Naive thymus-derived CD4-positive, alpha-beta T cell (primary cell): ENCODE results near the gene RCSD1. TPM values are rescaled to one million over a fixed set of nuclear protein-coding genes. Genes with fewer than 3 reads are reported as not detected.

Source experiments
- ATAC-seq: fragments of 150-1000 bp; cut with Tn5 transposase; 2 replicates; pipeline ENCODE4 v1.10.0; 2021; ENCODE audit warnings: mild to moderate bottlenecking, moderate library complexity
- CTCF ChIA-PET: fragments of 350-600 bp; sonication (Branson Sonifier 250); formaldehyde crosslinking; loops from one replicate; lab custom pipeline; 2021; ENCODE audit warnings: antibody characterized with exemption; lab: Charles Lee
- POLR2A ChIA-PET: fragments of 350-600 bp; sonication (Branson Sonifier 250); formaldehyde crosslinking; loops from one replicate; lab custom pipeline; 2021; ENCODE audit warnings: antibody characterized with exemption, inconsistent platforms; lab: Charles Lee
- DNase-seq, 9 donors: peaks; one replicate each; pipeline versions ENCODE4 v3.0.0 to v3.0.0-alpha.2; 2020 to 2022; ENCODE audit warnings: mixed read lengths in 1 of 9
- H3K27ac ChIP-seq: one replicate; pipeline ENCODE4 v1.7.0; 2013; ENCODE audit warnings: mild to moderate bottlenecking, low read depth, low read length, moderate library complexity
- H3K27me3 ChIP-seq, 2 donors: one replicate each; pipeline ENCODE4 v1.7.0; 2013; ENCODE audit warnings: low read length in 2 of 2, mild to moderate bottlenecking in 2 of 2, moderate library complexity in 2 of 2; ENCODE audit not compliant: control insufficient read depth in 2 of 2, insufficient read depth in 2 of 2
- H3K36me3 ChIP-seq, 3 experiments: 1 replicate in 2 of 3; 2 replicates in 1 of 3; pipeline ENCODE4 v1.7.0; 2013; ENCODE audit warnings: low read length in 3 of 3, mild to moderate bottlenecking in 3 of 3, moderate library complexity in 1 of 3; ENCODE audit not compliant: insufficient read depth in 3 of 3, control insufficient read depth in 2 of 3
- H3K4me1 ChIP-seq, 2 donors: one replicate each; pipeline ENCODE4 v1.7.0; 2013; ENCODE audit warnings: low read length in 2 of 2, mild to moderate bottlenecking in 2 of 2, moderate library complexity in 1 of 2; ENCODE audit not compliant: control insufficient read depth in 2 of 2, insufficient read depth in 2 of 2
- H3K4me3 ChIP-seq: 2 replicates; pipeline ENCODE4 v1.7.0; 2013; ENCODE audit warnings: mild to moderate bottlenecking, low read length
- H3K9me3 ChIP-seq, 3 experiments: 1 replicate in 2 of 3; 2 replicates in 1 of 3; pipeline ENCODE4 v1.7.0; 2013; ENCODE audit warnings: low read length in 3 of 3; ENCODE audit not compliant: control insufficient read depth in 2 of 3
- H3K27ac Mint-ChIP-seq, 9 donors: one replicate each; pipeline ENCODE4 v1.8.0; 2020 to 2022; ENCODE audit warnings: mixed read lengths in 9 of 9, mild to moderate bottlenecking in 8 of 9, moderate library complexity in 5 of 9, inconsistent platforms in 2 of 9
- H3K27me3 Mint-ChIP-seq, 5 donors: one replicate each; pipeline ENCODE4 v1.8.0; 2021 to 2022; ENCODE audit warnings: mixed read lengths in 5 of 5, mild to moderate bottlenecking in 1 of 5
- H3K36me3 Mint-ChIP-seq, 5 donors: one replicate each; pipeline ENCODE4 v1.8.0; 2020 to 2022; ENCODE audit warnings: mixed read lengths in 5 of 5, mild to moderate bottlenecking in 3 of 5, inconsistent platforms in 1 of 5
- H3K4me1 Mint-ChIP-seq, 7 donors: one replicate each; pipeline ENCODE4 v1.8.0; 2020 to 2022; ENCODE audit warnings: mixed read lengths in 7 of 7, mild to moderate bottlenecking in 3 of 7, inconsistent platforms in 1 of 7
- H3K4me3 Mint-ChIP-seq, 10 donors: one replicate each; pipeline ENCODE4 v1.8.0; 2020 to 2022; ENCODE audit warnings: mild to moderate bottlenecking in 10 of 10, mixed read lengths in 10 of 10, moderate library complexity in 6 of 10, inconsistent platforms in 2 of 10
- H3K9me3 Mint-ChIP-seq, 11 donors: one replicate each; pipeline ENCODE4 v1.8.0; 2020 to 2022; ENCODE audit warnings: mixed read lengths in 11 of 11, mild to moderate bottlenecking in 4 of 11, inconsistent platforms in 1 of 11, moderate library complexity in 1 of 11
- intact Hi-C, 2 donors: fragments of 100-400 bp; cut with micrococcal nuclease; formaldehyde crosslinking; loops; one replicate each; pipeline ENCODE4 v1.15.1; 2023
- polyA plus RNA-seq, 2 donors: library from polyadenylated mRNA; unstranded; fragments of 300-500 nt; fragmentation: Illumina TruSeq; gene quantifications; one replicate each; pipeline ENCODE4 v1.2.3, GENCODE V29; 2021
- total RNA-seq, 6 experiments: library from RNA in 5 of 6; stranded (reverse) in 5 of 6; gene quantifications; 1 replicate in 5 of 6; 2 replicates in 1 of 6; pipeline ENCODE4 v1.2.3 and lab custom pipeline; 2021 to 2026

The RCSD1 gene
- total RNA-seq (100 to 1,000 TPM in 4 of 5 experiments, 10 to 100 TPM in 1; 75.0 to 153 (median 140) TPM), polyA plus RNA-seq (100 to 1,000 TPM in 1 of 2 donors, 10 to 100 TPM in 1; 94.7 to 135 TPM), total RNA-seq (lab: John Stamatoyannopoulos, UW) (155 reads per million, percentile 90 among the genes with 10 or more reads in this experiment)

- H3K27ac ChIP-seq: peak within 1 kb of the TSS; percentile 94
- H3K27me3 ChIP-seq: no peaks in the 10 kb centered on the region
- intact Hi-C loops: loop anchor here (1.0 to 10.0 kb wide), 8 partner anchors 7 to 1739 kb away; partner anchors contain the start of genes BLZF1 (in 1 of the 2), CREG1 (in 1 of the 2), DCAF6 (in 1 of the 2) and MPC2 (in 1 of the 2)
- no peaks in the 10 kb centered on the region for H3K9me3 ChIP-seq
- Mint-ChIP-seq H3K9me3 (peaks cover 3 to 17% (median 8%) of the 10 kb centered on the region in 11 donors), H3K36me3 (peaks cover 13 to 51% (median 20%) of the 10 kb centered on the region in 5 donors), H3K27ac (peak within 1 kb of the TSS; percentile 85 to 98 (median 97)), H3K27me3 (no peaks in the 10 kb centered on the region), H3K4me1 (peaks cover 61 to 79% (median 74%) of the 10 kb centered on the region in 7 donors), H3K4me3 (peak within 1 kb of the TSS; percentile 82 to 99 (median 95))
- CTCF ChIA-PET: interaction anchor here (1.2 to 9.8 kb wide), 5 partner anchors 13 to 58 kb away, joined by 4 to 283 read pairs (median 11); no protein-coding TSS in a partner anchor
- H3K4me1 ChIP-seq: peaks cover 63 to 65% of the 10 kb centered on the region in 2 donors
- POLR2A ChIA-PET: interaction anchor here (0.9 to 16.0 kb wide), 6 partner anchors 7 to 305 kb away, joined by 4 to 276 read pairs (median 22); no protein-coding TSS in a partner anchor
- H3K4me3 ChIP-seq: peak within 1 kb of the TSS; percentile 73
- H3K36me3 ChIP-seq: peaks cover 0 to 5% (median 4%) of the 10 kb centered on the region in 3 experiments
- ATAC-seq (peak; percentile 50), DNase-seq (peak in 8 of 9 donors; percentile 37 to 83 (median 40))
Observed at GRCh38 chr1:167629681-167630567, at the start of gene RCSD1. RCSD1 (plus strand) TSS chr1:167630232; CDS start chr1:167630424, 192 bp downstream.

GRCh38 chr1:167582064-167582463 lies 48.0 kb upstream of the RCSD1 start:
- intact Hi-C loops: no loop called here
- Mint-ChIP-seq H3K4me1 (no peaks in the 10 kb centered on the region), H3K4me3 (no peak overlapping the region), H3K36me3 (no peaks in the 10 kb centered on the region), H3K9me3 (peaks cover 0 to 2% (median 0%) of the 10 kb centered on the region in 11 donors), H3K27ac (no peak overlapping the region), H3K27me3 (peaks cover 0 to 16% (median 0%) of the 10 kb centered on the region in 5 donors)
- no peaks in the 10 kb centered on the region for H3K9me3 ChIP-seq
- DNase-seq (no peak), ATAC-seq (no peak)
- no peaks in the 10 kb centered on the region for H3K4me1 ChIP-seq
- no peaks in the 10 kb centered on the region for H3K27me3 ChIP-seq
- no peaks in the 10 kb centered on the region for H3K36me3 ChIP-seq
- CTCF ChIA-PET: no interaction called here
- POLR2A ChIA-PET: no interaction called here
- no peak overlapping the region for H3K4me3 ChIP-seq
- no peak overlapping the region for H3K27ac ChIP-seq

GRCh38 chr1:167582722-167583121 lies 47.3 kb upstream of the RCSD1 start:
- Histone ChIP-seq H3K27ac (no peak overlapping the region), H3K4me1 (no peaks in the 10 kb centered on the region), H3K9me3 (no peaks in the 10 kb centered on the region), H3K36me3 (no peaks in the 10 kb centered on the region), H3K4me3 (no peak overlapping the region), H3K27me3 (no peaks in the 10 kb centered on the region)
- intact Hi-C loops: no loop called here
- Mint-ChIP-seq H3K27ac (no peak overlapping the region), H3K9me3 (peaks cover 0 to 2% (median 0%) of the 10 kb centered on the region in 11 donors), H3K4me1 (no peaks in the 10 kb centered on the region), H3K36me3 (no peaks in the 10 kb centered on the region), H3K27me3 (peaks cover 0 to 12% (median 0%) of the 10 kb centered on the region in 5 donors), H3K4me3 (no peak overlapping the region)
- POLR2A ChIA-PET: no interaction called here
- no peak for DNase-seq
- no peak for ATAC-seq
- CTCF ChIA-PET: no interaction called here

GRCh38 chr1:167584581-167584980 lies 45.5 kb upstream of the RCSD1 start:
- no peak overlapping the region for H3K4me3 Mint-ChIP-seq
- Histone ChIP-seq H3K27ac (no peak overlapping the region), H3K9me3 (no peaks in the 10 kb centered on the region), H3K36me3 (no peaks in the 10 kb centered on the region), H3K27me3 (no peaks in the 10 kb centered on the region), H3K4me3 (no peak overlapping the region), H3K4me1 (no peaks in the 10 kb centered on the region)
- H3K4me1 Mint-ChIP-seq: peaks cover 0 to 4% (median 0%) of the 10 kb centered on the region in 7 donors
- no peaks in the 10 kb centered on the region for H3K36me3 Mint-ChIP-seq
- intact Hi-C loops: no loop called here
- CTCF ChIA-PET: interaction anchor here (0.7 to 1.1 kb wide), 3 partner anchors 31 to 211 kb away, joined by 3 to 5 read pairs (median 3); partner anchors contain the start of gene CREG1
- DNase-seq (no peak), ATAC-seq (no peak)
- H3K27ac Mint-ChIP-seq: no peak overlapping the region
- peaks cover 0 to 2% (median 0%) of the 10 kb centered on the region in 11 donors for H3K9me3 Mint-ChIP-seq
- peaks cover 0 to 5% (median 0%) of the 10 kb centered on the region in 5 donors for H3K27me3 Mint-ChIP-seq
- POLR2A ChIA-PET: interaction anchor here (0.5 kb wide), 1 partner anchor 345 kb away, joined by 3 read pairs; no protein-coding TSS in a partner anchor

- Histone ChIP-seq H3K4me1 (no peaks in the 10 kb centered on the region), H3K9me3 (no peaks in the 10 kb centered on the region), H3K27me3 (no peaks in the 10 kb centered on the region), H3K27ac (no peak overlapping the region), H3K4me3 (no peak overlapping the region), H3K36me3 (no peaks in the 10 kb centered on the region)
- ChIA-PET POLR2A (interaction anchor here (0.6 kb wide), 1 partner anchor 702 kb away, joined by 4 read pairs; no protein-coding TSS in a partner anchor), CTCF (interaction anchor here (0.9 to 1.0 kb wide), 2 partner anchors 29 to 101 kb away, joined by 3 to 4 read pairs; no protein-coding TSS in a partner anchor)
- peaks cover 0 to 4% (median 0%) of the 10 kb centered on the region in 7 donors for H3K4me1 Mint-ChIP-seq
- H3K27me3 Mint-ChIP-seq: peaks cover 0 to 6% (median 0%) of the 10 kb centered on the region in 5 donors
- ATAC-seq: no peak
- intact Hi-C loops: no loop called here
- H3K4me3 Mint-ChIP-seq: no peak overlapping the region
- H3K27ac Mint-ChIP-seq: peak overlapping the region in 1 of 9 donors; percentile 41
- peaks cover 0 to 2% (median 0%) of the 10 kb centered on the region in 5 donors for H3K36me3 Mint-ChIP-seq
- no peak for DNase-seq
- H3K9me3 Mint-ChIP-seq: peaks cover 0 to 4% (median 0%) of the 10 kb centered on the region in 11 donors
Observed at GRCh38 chr1:167587342-167587741, 42.7 kb upstream of the RCSD1 start.

- Mint-ChIP-seq H3K4me3 (no peak overlapping the region), H3K9me3 (peaks cover 0 to 4% (median 0%) of the 10 kb centered on the region in 11 donors), H3K27me3 (peaks cover 0 to 9% (median 0%) of the 10 kb centered on the region in 5 donors), H3K36me3 (peaks cover 0 to 4% (median 0%) of the 10 kb centered on the region in 5 donors), H3K4me1 (peaks cover 0 to 4% (median 0%) of the 10 kb centered on the region in 7 donors), H3K27ac (no peak overlapping the region)
- H3K4me3 ChIP-seq: no peak overlapping the region
- H3K27me3 ChIP-seq: no peaks in the 10 kb centered on the region
- intact Hi-C loops: no loop called here
- ATAC-seq (no peak), DNase-seq (no peak)
- ChIA-PET POLR2A (no interaction called here), CTCF (interaction anchor here (1.0 kb wide), 1 partner anchor 30 kb away, joined by 3 read pairs; no protein-coding TSS in a partner anchor)
- no peak overlapping the region for H3K27ac ChIP-seq
- H3K4me1 ChIP-seq: no peaks in the 10 kb centered on the region
- H3K36me3 ChIP-seq: no peaks in the 10 kb centered on the region
- H3K9me3 ChIP-seq: no peaks in the 10 kb centered on the region
Observed at GRCh38 chr1:167587872-167588271, 42.2 kb upstream of the RCSD1 start.
